Measurements from ENCODE around the gene STARD9.

GRCh38 chr15:42704492-42704926 is 129.1 kb downstream of the STARD9 start:
- TF ChIP-seq EGR1 (IDR thresholded peaks at IDR 0.05) (no peak), FOXM1 (IDR thresholded peaks at IDR 0.05; ENCODE audit: borderline replicate concordance, low read depth) (no peak), RAD21 (IDR thresholded peaks at IDR 0.05; ENCODE audit: low read depth) (peak; percentile 95), REST (IDR thresholded peaks at IDR 0.05; ENCODE audit: low read depth) (no peak), CEBPB (IDR thresholded peaks at IDR 0.05) (no peak), MAX (IDR thresholded peaks at IDR 0.05) (no peak)
